LNCaP clone FGC (cell line): ENCODE data around the gene NRP1.

Experiments used
- DNase-seq: peaks from one replicate; pipeline ENCODE4 v3.0.0-alpha.2; 2011; ENCODE audit warnings: low read depth
- H3K4me3 ChIP-seq: 2 replicates; pipeline ENCODE4 v1.5.1; 2011; ENCODE audit warnings: mild to moderate bottlenecking, low read depth, low read length, control low read depth
- CTCF ChIP-seq: IDR thresholded peaks from 2 replicates; pipeline ENCODE4 v1.5.1; 2012; ENCODE audit warnings: mild to moderate bottlenecking; ENCODE audit not compliant: control insufficient read depth, insufficient read depth; ENCODE audit errors: extremely low read depth

NRP1 gene

GRCh38 chr10:33363106-33363505 is 28.6 kb upstream of the NRP1 start:
- no peak for DNase-seq
- no peak for TF ChIP-seq CTCF
- no peak overlapping the region for H3K4me3 ChIP-seq

GRCh38 chr10:33358016-33358415 is 23.5 kb upstream of the NRP1 start:
- no peak for TF ChIP-seq CTCF
- DNase-seq, result no peak
- no peak overlapping the region for H3K4me3 ChIP-seq

GRCh38 chr10:33355274-33355673 is 20.8 kb upstream of the NRP1 start:
- no peak for DNase-seq
- no peak for TF ChIP-seq CTCF
- no peak overlapping the region for H3K4me3 ChIP-seq

- TF ChIP-seq CTCF, result no peak
- DNase-seq, result no peak
- H3K4me3 ChIP-seq, result no peak overlapping the region
Measured at GRCh38 chr10:33353853-33354252, 19.4 kb upstream of the NRP1 start.

GRCh38 chr10:33353334-33353733 is 18.9 kb upstream of the NRP1 start:
- no peak for TF ChIP-seq CTCF
- H3K4me3 ChIP-seq, result no peak overlapping the region
- DNase-seq, result no peak

GRCh38 chr10:33352615-33353014 is 18.1 kb upstream of the NRP1 start:
- DNase-seq, result no peak
- no peak for TF ChIP-seq CTCF
- H3K4me3 ChIP-seq, result no peak overlapping the region

GRCh38 chr10:33352175-33352574 is 17.7 kb upstream of the NRP1 start:
- no peak for TF ChIP-seq CTCF
- no peak for DNase-seq
- H3K4me3 ChIP-seq, result no peak overlapping the region
